ENCODE measurements around the gene GRIK4. TPM values are rescaled to one million over a fixed set of nuclear protein-coding genes. Genes with fewer than 3 reads are reported as not detected.
A peak's percentile ranks its signal among the peaks of the same experiment; 100 is the strongest.

The GRIK4 gene
- total and polyA plus RNA-seq, 2 of the 4 experiments (the other 2 are of a cell fraction), result 0.18 to 0.38 TPM

DNA sequence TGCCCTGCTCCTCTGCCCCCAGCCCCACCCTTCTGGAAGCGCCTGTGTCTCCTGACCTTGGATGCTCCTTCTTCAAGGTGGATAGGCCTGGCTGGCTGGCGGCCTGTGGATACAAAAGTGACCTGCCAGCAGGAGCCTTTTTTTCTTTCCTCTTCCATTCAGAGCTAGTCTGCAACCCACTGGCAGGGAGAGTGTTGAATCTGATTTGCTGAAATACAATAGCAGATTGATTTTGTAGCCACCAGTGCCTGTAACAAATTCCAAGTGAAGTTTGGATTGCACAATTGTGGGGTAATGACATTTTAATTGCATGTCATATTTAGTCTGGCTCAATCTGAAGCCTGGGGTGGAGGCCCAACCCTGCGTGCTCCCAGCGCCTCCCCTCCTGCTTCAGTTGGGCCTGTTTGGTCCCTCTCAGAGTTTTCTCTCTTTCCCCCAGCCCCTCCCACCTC, 97.2 kb downstream of the GRIK4 start:
- ChIA-PET POLR2A (ENCODE audit: unreplicated experiment) (interaction anchor here (0.6 kb wide), 1 partner anchor 43 kb away, joined by 3 read pairs; no protein-coding TSS in a partner anchor), CTCF (no interaction called here)

More for the DNA sequence above, 97.2 kb downstream of the GRIK4 start:
- no peaks in the 10 kb centered on the region for H3K9me3 ChIP-seq (ENCODE audit: control insufficient read depth, insufficient read depth, low read length)
- H3K4me3 ChIP-seq (ENCODE audit: insufficient read depth, low read depth, low read length), result no peak overlapping the region
- peaks cover 14% of the 10 kb centered on the region; the same call in 1 of the 2 replicates for H3K4me1 ChIP-seq (ENCODE audit: control insufficient read depth, insufficient read depth, low read length)
- no peaks in the 10 kb centered on the region for H3K9me1 ChIP-seq (ENCODE audit: insufficient read depth, low read length)
- no peak overlapping the region for H3K4me2 ChIP-seq (ENCODE audit: low read depth, low read length)
- no peak overlapping the region for H4K91ac ChIP-seq (ENCODE audit: insufficient read depth, low read depth, low read length)
- intact Hi-C loops (cut with micrococcal nuclease) (loop anchor here (10.0 kb wide), 1 partner anchor 196 kb away; no protein-coding TSS in a partner anchor), in situ Hi-C loops (cut with MboI; ENCODE audit: low sequenced_read_pairs) (no loop called here), dilution Hi-C loops (cut with HindIII; ENCODE audit: low sequenced_read_pairs, unreplicated experiment) (no loop called here)
- TF ChIP-seq CEBPB (IDR thresholded peaks at IDR 0.05; ENCODE audit: low read depth, low read length), result peak; percentile 76
- no peak for TF ChIP-seq MAZ (IDR thresholded peaks at IDR 0.05; ENCODE audit: borderline replicate concordance, low read depth, low read length)
- no peak overlapping the region for H3K18ac ChIP-seq (ENCODE audit: low read depth, low read length)
- no peaks in the 10 kb centered on the region for H3K36me3 ChIP-seq (ENCODE audit: control insufficient read depth, insufficient read depth, low read length)
- no peak overlapping the region for H2BK5ac ChIP-seq (ENCODE audit: low read depth, low read length, poor library complexity, severe bottlenecking)
- ATAC-seq (ENCODE audit: low read depth) (no peak; the same call in 1 of the 2 replicates), DNase-seq (no peak)
- H2BK120ac ChIP-seq (ENCODE audit: low read depth, low read length), result no peak overlapping the region
- H4K20me1 ChIP-seq (ENCODE audit: insufficient read depth, low read length), result no peaks in the 10 kb centered on the region
- H2BK15ac ChIP-seq (ENCODE audit: low read depth, low read length), result no peak overlapping the region
- H3K79me1 ChIP-seq (ENCODE audit: low read depth in 1 of 2, low read length in 2 of 2), result no peaks in the 10 kb centered on the region
- no CpG with 5 or more reads among the region's 4 CpGs for WGBS, 2 experiments (ENCODE audit: extremely low coverage in 2 of 2, insufficient read length in 1 of 2)
- H4K5ac ChIP-seq (ENCODE audit: low read depth, low read length), result no peak overlapping the region
- no peak overlapping the region for H3K23ac ChIP-seq (ENCODE audit: low read depth, low read length)
- no peak overlapping the region for H4K8ac ChIP-seq (ENCODE audit: low read depth in 2 of 2, low read length in 2 of 2)
- H3K14ac ChIP-seq (replicated peaks; ENCODE audit: low read depth, low read length), result no peak overlapping the region
- H2AK5ac ChIP-seq (ENCODE audit: low read depth, low read length), result no peak overlapping the region
- no TSS peak for BruUV-seq (replicated peaks)
- no peaks in the 10 kb centered on the region; the same call in 1 of the 2 replicates for H3K27me3 ChIP-seq (ENCODE audit: control insufficient read depth, insufficient read depth, low read length)
- no peak overlapping the region for H3K9ac ChIP-seq (ENCODE audit: low read depth, low read length)
- no peak overlapping the region for H3K4ac ChIP-seq (ENCODE audit: low read depth, low read length)
- no peak overlapping the region for H2AK9ac ChIP-seq (replicated peaks; ENCODE audit: low read depth, low read length, poor library complexity)
- H3K56ac ChIP-seq (ENCODE audit: extremely low read depth, insufficient read depth, low read length), result no peak overlapping the region
- H2BK20ac ChIP-seq (ENCODE audit: low read depth, low read length), result no peak overlapping the region
- no peak overlapping the region for H3K27ac ChIP-seq (ENCODE audit: insufficient read depth, low read length)
- no peak overlapping the region for H2AFZ ChIP-seq (replicated peaks; ENCODE audit: low read length, poor library complexity)
